T-helper 9 cell (primary cell): Measurements from ENCODE around the gene TNFAIP1.
"Not testable (repeated sequence)": the region's sequence is repeated elsewhere in the genome, so short reads cannot be mapped to it uniquely, and the experiment has no call there.

ENCODE experiments used
- DNase-seq: peaks from one replicate; pipeline ENCODE4 v3.0.0-alpha.2; 2020

The TNFAIP1 gene

GRCh38 chr17:28325211-28325610, 10.3 kb upstream of the TNFAIP1 start:
- DNase-seq = no peak

- DNase-seq = no peak
These were observed 9.4 kb upstream of the TNFAIP1 start for GRCh38 chr17:28326114-28326513.

GRCh38 chr17:28327031-28327607, 8.4 kb upstream of the TNFAIP1 start:
- DNase-seq = no peak

- DNase-seq = no peak
These were observed 7.9 kb upstream of the TNFAIP1 start for GRCh38 chr17:28327709-28328108.

GRCh38 chr17:28328325-28328724, 7.2 kb upstream of the TNFAIP1 start:
- DNase-seq = no peak

GRCh38 chr17:28330671-28331070, 4.9 kb upstream of the TNFAIP1 start:
- DNase-seq = no peak

GRCh38 chr17:28331891-28332420, 3.6 kb upstream of the TNFAIP1 start:
- no peak for DNase-seq

- no peak for DNase-seq
These were observed 2.3 kb upstream of the TNFAIP1 start for GRCh38 chr17:28333083-28333746.

GRCh38 chr17:28334171-28334570, 1.4 kb upstream of the TNFAIP1 start:
- no peak for DNase-seq

GRCh38 chr17:28334666-28335200, 828 bp upstream of the TNFAIP1 start:
- DNase-seq = no peak

GRCh38 chr17:28335959-28336871, 654 bp downstream of the TNFAIP1 start:
- no peak for DNase-seq

- DNase-seq = no peak
These were observed 2.7 kb downstream of the TNFAIP1 start for GRCh38 chr17:28338056-28338768.

- DNase-seq = not testable (repeated sequence)
These were observed 3.2 kb downstream of the TNFAIP1 start for GRCh38 chr17:28338769-28339212.

GRCh38 chr17:28339431-28339830, 3.9 kb downstream of the TNFAIP1 start:
- DNase-seq = no peak

GRCh38 chr17:28340374-28340773, 4.8 kb downstream of the TNFAIP1 start:
- DNase-seq = no peak

- DNase-seq = no peak
These were observed 6.0 kb downstream of the TNFAIP1 start for GRCh38 chr17:28341516-28341915.

GRCh38 chr17:28342313-28342712, 6.8 kb downstream of the TNFAIP1 start:
- no peak for DNase-seq

- no peak for DNase-seq
These were observed 8.0 kb downstream of the TNFAIP1 start for GRCh38 chr17:28343491-28343932.

- DNase-seq = no peak
These were observed 8.4 kb downstream of the TNFAIP1 start for GRCh38 chr17:28344011-28344410.

- no peak for DNase-seq
These were observed 8.9 kb downstream of the TNFAIP1 start for GRCh38 chr17:28344435-28344901.

GRCh38 chr17:28345419-28346198, 10.0 kb downstream of the TNFAIP1 start:
- no peak for DNase-seq
